Neural cell (in vitro differentiated cells): ENCODE measurements around the gene ROBO1. TPM values are rescaled to one million over a fixed set of nuclear protein-coding genes. Genes with fewer than 3 reads are reported as not detected.

ENCODE experiments used
- H2AFZ ChIP-seq: fragments of 200-600, 300-800 bp; sonication (generic), shearing (Covaris generic); 2 replicates; pipeline ENCODE4 v1.6.0; 2014; ENCODE audit warnings: low read depth, mild to moderate bottlenecking, antibody characterized with exemption, low read length, moderate library complexity
- H3F3A ChIP-seq: fragments of 200-600 bp; shearing (Covaris generic); 2 replicates; pipeline ENCODE4 v1.6.1; 2016; ENCODE audit warnings: mild to moderate bottlenecking, moderate library complexity, mixed read lengths, antibody characterized with exemption, low read length; ENCODE audit not compliant: insufficient read depth, poor library complexity, severe bottlenecking
- H3K27ac ChIP-seq: fragments of 200-600, 300-800 bp; sonication (generic), shearing (Covaris generic); 2 replicates; pipeline ENCODE4 v1.5.1; 2014; ENCODE audit warnings: mild to moderate bottlenecking, low read length, moderate library complexity
- H3K27me3 ChIP-seq: fragments of 300-800, 200-600 bp; sonication (generic), shearing (Covaris generic); 2 replicates; pipeline ENCODE4 v1.6.0; 2014; ENCODE audit warnings: mild to moderate bottlenecking, low read depth, low read length, moderate library complexity; ENCODE audit not compliant: insufficient read depth
- H3K36me3 ChIP-seq: fragments of 300-800, 200-600 bp; sonication (generic), shearing (Covaris generic); 2 replicates; pipeline ENCODE4 v1.5.1; 2014; ENCODE audit warnings: mild to moderate bottlenecking, antibody characterized with exemption, low read length, moderate library complexity; ENCODE audit not compliant: insufficient read depth
- H3K4me2 ChIP-seq: fragments of 300-800, 200-600 bp; sonication (generic), shearing (Covaris generic); 2 replicates; pipeline ENCODE4 v1.6.0; 2014; ENCODE audit warnings: mild to moderate bottlenecking, low read length
- H3K4me3 ChIP-seq: fragments of 300-800, 200-600 bp; sonication (generic), shearing (Covaris generic); 2 replicates; pipeline ENCODE4 v1.5.1; 2014; ENCODE audit warnings: mild to moderate bottlenecking, low read length, moderate library complexity
- H3K79me2 ChIP-seq: fragments of 200-600 bp; shearing (Covaris generic); replicated peaks from 2 replicates; pipeline ENCODE4 v1.6.0; 2014; ENCODE audit warnings: mild to moderate bottlenecking, low read length, moderate library complexity; ENCODE audit not compliant: insufficient read depth
- H3K9ac ChIP-seq: fragments of 300-800, 200-600 bp; sonication (generic), shearing (Covaris generic); 2 replicates; pipeline ENCODE4 v1.6.1; 2016; ENCODE audit warnings: mild to moderate bottlenecking, low read length, mixed read lengths
- H3K9me2 ChIP-seq: fragments of 200-600 bp; shearing (Covaris generic); 2 replicates; pipeline ENCODE4 v1.6.1; 2016; ENCODE audit warnings: mild to moderate bottlenecking, low read length, mixed read lengths; ENCODE audit not compliant: insufficient read depth
- H3K9me3 ChIP-seq: fragments of 200-600, 300-800 bp; sonication (generic), shearing (Covaris generic); 2 replicates; pipeline ENCODE4 v1.6.1; 2016; ENCODE audit warnings: mild to moderate bottlenecking, mixed run types, low read length, moderate library complexity, mixed read lengths
- H4K20me1 ChIP-seq: fragments of 200-600 bp; shearing (Covaris generic); 2 replicates; pipeline ENCODE4 v1.6.1; 2016; ENCODE audit warnings: mild to moderate bottlenecking, mixed run types; ENCODE audit not compliant: insufficient read depth
- EP300 ChIP-seq: fragments of 450-650 bp; conservative IDR thresholded peaks from 2 replicates; pipeline ENCODE4 v1.6.1; 2014; ENCODE audit warnings: antibody characterized with exemption, mild to moderate bottlenecking, moderate library complexity; ENCODE audit not compliant: poor library complexity, severe bottlenecking
- EZH2 ChIP-seq: fragments of 200-600, 300-800 bp; shearing (Covaris generic), sonication (generic); IDR thresholded peaks from 2 replicates; pipeline ENCODE4 v1.6.1; 2014; ENCODE audit warnings: antibody characterized with exemption, low read length, borderline replicate concordance, mild to moderate bottlenecking; ENCODE audit not compliant: insufficient read depth, poor library complexity, severe bottlenecking
- MXI1 ChIP-seq: fragments of 450-650 bp; conservative IDR thresholded peaks from 2 replicates; pipeline ENCODE4 v1.6.1; 2014; ENCODE audit warnings: antibody characterized with exemption, mild to moderate bottlenecking; ENCODE audit not compliant: poor library complexity, severe bottlenecking
- POLR2AphosphoS5 ChIP-seq: IDR thresholded peaks from 2 replicates; pipeline ENCODE4 v1.6.1; 2012
- RAD21 ChIP-seq: fragments of 450-650 bp; conservative IDR thresholded peaks from 2 replicates; pipeline ENCODE4 v1.6.1; 2014; ENCODE audit warnings: antibody characterized with exemption, mild to moderate bottlenecking, moderate library complexity
- SMC3 ChIP-seq: fragments of 450-650 bp; conservative IDR thresholded peaks from 2 replicates; pipeline ENCODE4 v1.6.1; 2014; ENCODE audit warnings: antibody characterized with exemption, mild to moderate bottlenecking, moderate library complexity; ENCODE audit not compliant: poor library complexity
- TAF1 ChIP-seq: IDR thresholded peaks from 2 replicates; pipeline ENCODE4 v1.6.1; 2012; ENCODE audit warnings: low read depth
- polyA plus RNA-seq: library from polyadenylated mRNA; depleted of rRNA; stranded (reverse); fragments of >200 nt; gene quantifications from 2 replicates; pipeline ENCODE4 v1.2.3, GENCODE V29; 2014
- TF ChIP-seq, protein P1 (sequence below): IDR thresholded peaks from 2 replicates; pipeline ENCODE4 v1.6.1; 2012; ENCODE audit warnings: borderline replicate concordance
- TF ChIP-seq, protein P2 (sequence below): fragments of 450-650 bp; IDR thresholded peaks from 2 replicates; pipeline ENCODE4 v1.5.1; 2014; ENCODE audit warnings: antibody characterized with exemption, mild to moderate bottlenecking, moderate library complexity; ENCODE audit not compliant: poor library complexity, severe bottlenecking

The ROBO1 gene
- polyA plus RNA-seq, 1 donor from 2014 or later, result 183 TPM

DNA sequence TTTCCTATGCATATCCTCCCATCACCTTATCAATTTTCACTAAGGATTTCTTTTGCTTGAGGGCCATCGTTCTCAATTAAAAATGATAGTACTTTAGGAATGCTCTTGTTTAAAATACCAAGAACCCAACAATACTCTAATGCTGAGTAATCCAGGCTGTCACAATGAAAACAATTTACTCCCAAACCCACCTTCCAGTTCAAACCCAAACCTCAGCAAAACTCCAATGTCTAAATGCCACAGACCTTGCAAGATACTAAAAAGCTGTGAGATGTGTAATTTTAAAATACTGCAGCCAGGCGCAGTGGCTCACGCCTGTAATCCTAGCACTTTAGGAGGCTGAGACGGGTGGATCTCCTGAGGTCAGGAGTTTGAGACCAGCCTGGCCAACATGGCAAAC lies 889.8 kb downstream of the ROBO1 start:
- H3K4me3 ChIP-seq, result no peak overlapping the region
- no peaks in the 10 kb centered on the region for H4K20me1 ChIP-seq
- H2AFZ ChIP-seq, result no peak overlapping the region
- no peak overlapping the region for H3K27ac ChIP-seq
- H3K9me2 ChIP-seq, result no peaks in the 10 kb centered on the region
- TF ChIP-seq, protein P1, sequence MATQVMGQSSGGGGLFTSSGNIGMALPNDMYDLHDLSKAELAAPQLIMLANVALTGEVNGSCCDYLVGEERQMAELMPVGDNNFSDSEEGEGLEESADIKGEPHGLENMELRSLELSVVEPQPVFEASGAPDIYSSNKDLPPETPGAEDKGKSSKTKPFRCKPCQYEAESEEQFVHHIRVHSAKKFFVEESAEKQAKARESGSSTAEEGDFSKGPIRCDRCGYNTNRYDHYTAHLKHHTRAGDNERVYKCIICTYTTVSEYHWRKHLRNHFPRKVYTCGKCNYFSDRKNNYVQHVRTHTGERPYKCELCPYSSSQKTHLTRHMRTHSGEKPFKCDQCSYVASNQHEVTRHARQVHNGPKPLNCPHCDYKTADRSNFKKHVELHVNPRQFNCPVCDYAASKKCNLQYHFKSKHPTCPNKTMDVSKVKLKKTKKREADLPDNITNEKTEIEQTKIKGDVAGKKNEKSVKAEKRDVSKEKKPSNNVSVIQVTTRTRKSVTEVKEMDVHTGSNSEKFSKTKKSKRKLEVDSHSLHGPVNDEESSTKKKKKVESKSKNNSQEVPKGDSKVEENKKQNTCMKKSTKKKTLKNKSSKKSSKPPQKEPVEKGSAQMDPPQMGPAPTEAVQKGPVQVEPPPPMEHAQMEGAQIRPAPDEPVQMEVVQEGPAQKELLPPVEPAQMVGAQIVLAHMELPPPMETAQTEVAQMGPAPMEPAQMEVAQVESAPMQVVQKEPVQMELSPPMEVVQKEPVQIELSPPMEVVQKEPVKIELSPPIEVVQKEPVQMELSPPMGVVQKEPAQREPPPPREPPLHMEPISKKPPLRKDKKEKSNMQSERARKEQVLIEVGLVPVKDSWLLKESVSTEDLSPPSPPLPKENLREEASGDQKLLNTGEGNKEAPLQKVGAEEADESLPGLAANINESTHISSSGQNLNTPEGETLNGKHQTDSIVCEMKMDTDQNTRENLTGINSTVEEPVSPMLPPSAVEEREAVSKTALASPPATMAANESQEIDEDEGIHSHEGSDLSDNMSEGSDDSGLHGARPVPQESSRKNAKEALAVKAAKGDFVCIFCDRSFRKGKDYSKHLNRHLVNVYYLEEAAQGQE, result no peak
- TF ChIP-seq EZH2, result no peak
- TF ChIP-seq MXI1, result no peak
- TF ChIP-seq POLR2AphosphoS5, result no peak
- TF ChIP-seq EP300, result no peak
- TF ChIP-seq, protein P2, sequence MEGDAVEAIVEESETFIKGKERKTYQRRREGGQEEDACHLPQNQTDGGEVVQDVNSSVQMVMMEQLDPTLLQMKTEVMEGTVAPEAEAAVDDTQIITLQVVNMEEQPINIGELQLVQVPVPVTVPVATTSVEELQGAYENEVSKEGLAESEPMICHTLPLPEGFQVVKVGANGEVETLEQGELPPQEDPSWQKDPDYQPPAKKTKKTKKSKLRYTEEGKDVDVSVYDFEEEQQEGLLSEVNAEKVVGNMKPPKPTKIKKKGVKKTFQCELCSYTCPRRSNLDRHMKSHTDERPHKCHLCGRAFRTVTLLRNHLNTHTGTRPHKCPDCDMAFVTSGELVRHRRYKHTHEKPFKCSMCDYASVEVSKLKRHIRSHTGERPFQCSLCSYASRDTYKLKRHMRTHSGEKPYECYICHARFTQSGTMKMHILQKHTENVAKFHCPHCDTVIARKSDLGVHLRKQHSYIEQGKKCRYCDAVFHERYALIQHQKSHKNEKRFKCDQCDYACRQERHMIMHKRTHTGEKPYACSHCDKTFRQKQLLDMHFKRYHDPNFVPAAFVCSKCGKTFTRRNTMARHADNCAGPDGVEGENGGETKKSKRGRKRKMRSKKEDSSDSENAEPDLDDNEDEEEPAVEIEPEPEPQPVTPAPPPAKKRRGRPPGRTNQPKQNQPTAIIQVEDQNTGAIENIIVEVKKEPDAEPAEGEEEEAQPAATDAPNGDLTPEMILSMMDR, result no peak
- TF ChIP-seq RAD21, result no peak
- no peak for TF ChIP-seq TAF1
- TF ChIP-seq SMC3, result no peak
- H3K27me3 ChIP-seq, result no peaks in the 10 kb centered on the region
- no peaks in the 10 kb centered on the region for H3K36me3 ChIP-seq
- H3K9ac ChIP-seq, result no peak overlapping the region
- no peaks in the 10 kb centered on the region for H3K9me3 ChIP-seq
- peaks cover 50% of the 10 kb centered on the region for H3K79me2 ChIP-seq
- no peaks in the 10 kb centered on the region for H3F3A ChIP-seq
- no peak overlapping the region for H3K4me2 ChIP-seq

DNA sequence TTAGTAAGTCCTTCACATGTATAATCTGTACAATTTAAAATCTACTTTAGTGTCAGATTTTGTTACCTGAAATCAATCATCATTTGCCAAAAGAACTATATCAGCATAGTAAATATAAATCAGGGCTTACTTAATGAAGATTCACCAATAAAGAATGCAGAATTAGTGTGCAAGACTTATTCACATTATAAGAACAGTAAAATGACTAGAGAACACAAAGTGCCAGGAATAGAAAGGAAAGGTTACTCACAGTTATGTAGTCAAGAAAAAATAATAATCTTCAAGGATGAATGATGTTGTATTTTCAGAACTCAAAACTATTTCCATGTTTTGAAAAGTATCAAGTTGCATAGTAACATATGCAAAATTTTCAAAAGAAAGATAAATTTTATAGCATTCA lies 891.9 kb downstream of the ROBO1 start:
- H3K4me2 ChIP-seq, result no peak overlapping the region

More for the DNA sequence above, 891.9 kb downstream of the ROBO1 start:
- Histone ChIP-seq H3K27me3 (no peaks in the 10 kb centered on the region), H3K4me3 (no peak overlapping the region), H3K27ac (no peak overlapping the region), H3K36me3 (no peaks in the 10 kb centered on the region), H3K9me2 (no peaks in the 10 kb centered on the region), H3K9me3 (no peaks in the 10 kb centered on the region), H4K20me1 (no peaks in the 10 kb centered on the region), H3K79me2 (peaks cover 55% of the 10 kb centered on the region), H2AFZ (no peak overlapping the region), H3F3A (no peaks in the 10 kb centered on the region), H3K9ac (no peak overlapping the region)
- TF ChIP-seq EP300, result no peak
- no peak for TF ChIP-seq SMC3
- TF ChIP-seq MXI1, result no peak
- TF ChIP-seq POLR2AphosphoS5, result no peak
- TF ChIP-seq, protein P1, result no peak
- no peak for TF ChIP-seq TAF1
